GM06990 (cell line): ENCODE measurements around the gene RSU1.

Source experiments
- DNase-seq: peaks from one replicate; pipeline ENCODE4 v3.0.0-alpha.2; 2011; ENCODE audit not compliant: insufficient read length; ENCODE audit errors: extremely low read depth
- H3K27me3 ChIP-seq: replicated peaks from 2 replicates; pipeline ENCODE4 v1.6.0; 2011; ENCODE audit warnings: low read length; ENCODE audit not compliant: control insufficient read depth, insufficient read depth
- H3K36me3 ChIP-seq: 2 replicates; pipeline ENCODE4 v1.5.1; 2011; ENCODE audit warnings: low read length; ENCODE audit not compliant: control insufficient read depth, insufficient read depth
- H3K4me3 ChIP-seq: replicated peaks from 2 replicates; pipeline ENCODE4 v1.5.1; 2011; ENCODE audit warnings: low read depth, mild to moderate bottlenecking, control low read depth, low read length
- CTCF ChIP-seq: IDR thresholded peaks from 2 replicates; pipeline ENCODE4 v1.5.1; 2011; ENCODE audit warnings: low read length, control low read depth, mild to moderate bottlenecking, inconsistent platforms; ENCODE audit not compliant: insufficient read depth, poor library complexity, severe bottlenecking

RSU1 gene

GRCh38 chr10:16612115-16612980 lies 204.9 kb downstream of the RSU1 start:
- Histone ChIP-seq H3K4me3 (no peak overlapping the region), H3K27me3 (no peaks in the 10 kb centered on the region), H3K36me3 (no peaks in the 10 kb centered on the region)
- TF ChIP-seq CTCF: no peak
- no peak for DNase-seq

GRCh38 chr10:16611037-16611436 lies 206.2 kb downstream of the RSU1 start:
- Histone ChIP-seq H3K27me3 (no peaks in the 10 kb centered on the region), H3K36me3 (no peaks in the 10 kb centered on the region), H3K4me3 (no peak overlapping the region)
- no peak for TF ChIP-seq CTCF
- DNase-seq: no peak

- Histone ChIP-seq H3K36me3 (no peaks in the 10 kb centered on the region; the same call in 1 of the 2 replicates), H3K27me3 (no peaks in the 10 kb centered on the region), H3K4me3 (no peak overlapping the region)
- DNase-seq: no peak
- TF ChIP-seq CTCF: no peak
These were observed 208.0 kb downstream of the RSU1 start for GRCh38 chr10:16609211-16609610.

- no peak for TF ChIP-seq CTCF
- H3K27me3 ChIP-seq: no peaks in the 10 kb centered on the region
- no peaks in the 10 kb centered on the region; the same call in 1 of the 2 replicates for H3K36me3 ChIP-seq
These were observed 210.3 kb downstream of the RSU1 start for GRCh38 chr10:16606923-16607322.

GRCh38 chr10:16606421-16606820 lies 210.8 kb downstream of the RSU1 start:
- TF ChIP-seq CTCF: no peak
- DNase-seq: no peak
- Histone ChIP-seq H3K27me3 (no peaks in the 10 kb centered on the region), H3K4me3 (no peak overlapping the region), H3K36me3 (no peaks in the 10 kb centered on the region; the same call in 1 of the 2 replicates)

More at GRCh38 chr10:16606923-16607322, 210.3 kb downstream of the RSU1 start:
- DNase-seq: no peak
- H3K4me3 ChIP-seq: no peak overlapping the region

- no peak for TF ChIP-seq CTCF
- Histone ChIP-seq H3K4me3 (no peak overlapping the region), H3K27me3 (no peaks in the 10 kb centered on the region), H3K36me3 (no peaks in the 10 kb centered on the region; the same call in 1 of the 2 replicates)
- DNase-seq: no peak
These were observed 213.9 kb downstream of the RSU1 start for GRCh38 chr10:16603308-16603707.
